ENCODE data around the gene IYD.
"Not testable (repeated sequence)": the region's sequence is repeated elsewhere in the genome, so short reads cannot be mapped to it uniquely, and the experiment has no call there.

IYD gene

DNA sequence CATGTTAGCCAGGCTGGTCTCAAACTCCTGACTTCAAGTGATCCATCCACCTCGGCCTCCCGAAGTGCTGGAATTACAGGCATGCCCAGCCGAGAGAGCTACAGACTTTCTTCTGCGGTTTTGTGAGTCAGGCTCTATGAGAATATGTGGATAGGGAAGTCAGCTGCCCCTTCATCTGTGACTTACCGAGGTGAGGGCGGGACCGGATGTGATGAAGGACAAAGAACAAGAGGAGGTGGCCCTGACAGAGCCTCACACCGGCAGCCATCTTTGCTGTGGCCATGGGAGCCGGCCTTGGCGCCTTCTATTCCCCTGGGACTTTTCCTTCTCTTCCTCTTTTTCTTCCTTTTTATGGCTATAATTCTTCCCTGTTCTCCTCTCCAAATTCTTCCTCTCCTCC lies 67.0 kb downstream of the IYD start:
- no peak for DNase-seq

DNA sequence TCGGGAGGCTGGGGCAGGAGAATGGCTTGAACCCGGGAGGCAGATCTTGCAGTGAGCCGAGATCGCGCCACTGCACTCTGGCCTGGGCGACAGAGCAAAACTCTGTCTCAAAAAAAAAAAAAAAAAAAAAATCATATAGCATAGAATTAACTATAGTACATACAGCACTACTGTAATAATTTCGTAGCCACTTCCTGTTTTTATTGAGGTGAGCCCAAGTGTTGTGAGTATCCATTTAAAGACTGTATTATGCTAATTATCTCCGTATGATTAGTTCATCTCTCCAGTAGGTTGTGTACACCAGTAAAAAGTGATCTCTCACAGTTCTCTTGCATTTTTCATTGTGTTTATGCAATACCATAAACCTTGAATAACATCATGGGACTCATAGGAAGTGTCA lies 70.6 kb downstream of the IYD start:
- DNase-seq, result no peak

DNA sequence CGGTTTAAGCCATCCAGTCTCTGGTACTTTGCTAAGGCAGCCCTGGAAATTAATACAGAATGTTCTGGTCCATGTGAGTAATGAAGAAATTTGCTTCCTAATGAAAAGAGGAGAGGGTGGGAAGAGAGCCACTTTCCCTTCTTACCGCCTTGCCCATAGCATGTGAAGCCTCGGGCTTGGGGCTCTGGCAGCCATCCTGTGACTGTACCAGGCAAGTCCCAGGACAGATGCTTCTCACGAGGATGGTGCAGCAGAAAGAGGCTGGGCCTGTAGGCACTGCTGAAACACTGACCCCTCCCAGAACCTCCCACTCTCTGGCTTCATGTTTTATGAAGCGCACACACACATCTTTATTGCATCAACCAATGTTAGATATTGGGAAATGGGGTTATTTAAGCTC lies 74.8 kb downstream of the IYD start:
- DNase-seq, result no peak

DNA sequence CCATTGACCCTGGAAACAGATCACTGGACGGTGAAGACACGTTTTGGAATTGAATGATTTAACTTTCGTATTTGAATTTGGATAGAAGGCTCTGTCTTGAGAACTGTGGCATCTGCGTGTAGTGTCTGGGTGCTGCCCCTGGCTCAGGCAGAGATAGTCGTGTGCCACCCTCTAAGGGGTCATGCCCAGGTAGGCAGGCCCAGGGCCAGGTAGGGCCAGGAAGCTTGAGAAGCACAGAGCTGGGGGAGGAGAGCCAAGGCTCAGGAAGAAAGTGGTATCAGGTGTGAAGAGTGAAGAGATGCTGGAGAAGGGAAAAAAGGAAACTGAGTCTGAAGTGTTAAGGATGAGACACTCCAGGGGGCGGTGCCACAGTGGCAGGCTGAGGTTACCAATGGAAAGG lies 75.5 kb downstream of the IYD start:
- DNase-seq, result no peak

DNA sequence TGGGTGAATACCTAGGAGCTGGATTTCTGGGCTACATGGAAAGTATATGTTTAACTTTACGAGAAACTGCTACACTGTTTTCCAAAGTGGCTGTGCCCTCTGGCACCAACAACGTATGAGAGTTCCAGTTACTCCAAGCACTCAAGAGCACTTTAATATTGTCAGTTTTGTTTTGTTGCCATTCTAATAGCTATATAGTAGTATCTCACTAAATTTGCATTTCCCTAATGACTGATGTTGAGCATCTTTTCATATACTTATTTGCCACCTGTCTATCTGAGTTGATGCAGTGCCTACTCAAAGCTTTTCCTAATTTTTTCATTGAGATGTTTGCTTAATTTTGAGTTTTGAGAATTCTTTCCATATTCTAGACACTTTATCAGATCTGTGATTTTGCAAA lies 76.7 kb downstream of the IYD start:
- no peak for DNase-seq

- no peak for DNase-seq
These were observed 79.4 kb downstream of the IYD start for GRCh38 chr6:150448221-150448620.

GRCh38 chr6:150449055-150449454 lies 80.2 kb downstream of the IYD start:
- not testable (repeated sequence) for DNase-seq

DNA sequence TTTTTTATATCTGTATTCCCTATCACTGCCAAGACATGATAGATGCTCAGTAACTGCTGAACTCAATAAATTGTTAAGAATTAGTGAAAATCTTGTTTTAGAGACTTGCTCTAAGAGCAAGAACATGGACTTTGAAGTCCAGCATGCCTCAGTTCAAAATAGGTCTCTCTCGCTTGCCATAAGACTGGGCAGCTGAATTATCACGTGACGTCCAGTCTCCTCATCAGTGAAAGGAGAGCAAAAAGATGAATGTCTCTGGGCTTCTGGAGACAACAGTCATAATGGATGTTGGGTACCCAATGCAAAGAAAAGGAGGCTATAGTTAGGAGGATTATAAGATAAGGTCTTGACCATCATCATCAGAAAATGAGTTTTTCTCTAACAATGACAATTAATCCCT lies 82.1 kb downstream of the IYD start:
- no peak for DNase-seq

DNA sequence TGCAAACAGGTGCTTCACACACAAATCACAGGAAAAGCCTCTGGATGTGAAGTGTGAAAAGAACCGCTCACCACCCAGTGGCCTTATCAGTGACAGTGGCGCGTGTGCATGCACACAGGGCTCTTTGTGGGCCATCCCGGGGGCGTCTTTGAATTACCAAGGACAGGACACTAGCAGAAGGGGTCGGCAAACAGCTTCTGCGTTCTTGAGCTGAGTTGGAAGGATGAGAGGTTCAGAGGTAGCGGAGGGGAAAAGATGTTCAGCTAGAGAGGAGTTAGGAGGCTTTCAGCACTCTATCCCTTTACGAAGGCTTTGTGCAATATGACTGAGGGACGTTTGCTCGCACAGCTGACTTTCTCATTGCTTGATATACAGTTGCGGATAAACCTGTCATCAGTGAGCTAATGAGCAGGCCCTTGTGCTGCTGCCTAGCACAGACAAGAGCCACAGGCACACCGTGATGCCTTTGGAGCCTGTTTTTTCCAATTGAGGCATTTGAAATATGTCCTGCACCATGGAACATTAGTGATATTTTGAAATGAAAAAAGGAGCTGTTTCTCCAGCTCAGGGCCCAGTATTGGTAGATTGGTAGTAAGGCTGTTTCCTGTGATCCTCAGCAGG lies 83.1 kb downstream of the IYD start:
- DNase-seq, result no peak

GRCh38 chr6:150452428-150453243 lies 83.8 kb downstream of the IYD start:
- no peak for DNase-seq

DNA sequence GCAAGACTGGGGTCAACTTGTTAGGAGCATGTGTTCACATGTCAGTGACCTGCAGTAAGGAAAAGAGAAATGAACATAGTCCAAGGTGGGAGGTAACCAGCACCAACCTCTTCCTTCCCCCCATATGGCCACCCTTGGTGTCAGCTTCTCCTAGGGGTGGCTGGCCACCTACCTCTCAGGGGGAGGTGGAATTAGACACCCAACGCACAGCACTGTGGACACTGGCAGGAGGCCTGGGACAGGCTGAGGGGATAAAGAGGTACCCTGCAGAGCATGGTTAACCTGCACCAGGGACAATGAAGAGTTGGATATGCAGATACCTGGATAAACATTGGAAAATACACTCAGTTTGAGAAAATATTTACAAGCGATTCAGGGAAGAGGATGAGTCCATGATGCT lies 84.5 kb downstream of the IYD start:
- no peak for DNase-seq
